ENCODE results near the gene TEK. TPM values are rescaled to one million over a fixed set of nuclear protein-coding genes. Genes with fewer than 3 reads are reported as not detected.
"Not testable (repeated sequence)": the region's sequence is repeated elsewhere in the genome, so short reads cannot be mapped to it uniquely, and the experiment has no call there.

Gene TEK
- total RNA-seq, result not detected

- CTCF ChIA-PET, result no interaction called here
- Mint-ChIP-seq H3K9me3 (ENCODE audit: low read depth) (no peaks in the 10 kb centered on the region), H3K27ac (no peak within 1 kb of the TSS), H3K4me1 (no peaks in the 10 kb centered on the region), H3K36me3 (no peaks in the 10 kb centered on the region), H3K4me3 (no peak within 1 kb of the TSS), H3K27me3 (no peaks in the 10 kb centered on the region)
- ATAC-seq, result no peak
- DNase-seq, result no peak
Measured at GRCh38 chr9:27108981-27109541, at the start of gene TEK. Gene TEK, plus strand, starts transcription at chr9:27109225. Its CDS starts 366 bp downstream, at chr9:27109591.

DNA sequence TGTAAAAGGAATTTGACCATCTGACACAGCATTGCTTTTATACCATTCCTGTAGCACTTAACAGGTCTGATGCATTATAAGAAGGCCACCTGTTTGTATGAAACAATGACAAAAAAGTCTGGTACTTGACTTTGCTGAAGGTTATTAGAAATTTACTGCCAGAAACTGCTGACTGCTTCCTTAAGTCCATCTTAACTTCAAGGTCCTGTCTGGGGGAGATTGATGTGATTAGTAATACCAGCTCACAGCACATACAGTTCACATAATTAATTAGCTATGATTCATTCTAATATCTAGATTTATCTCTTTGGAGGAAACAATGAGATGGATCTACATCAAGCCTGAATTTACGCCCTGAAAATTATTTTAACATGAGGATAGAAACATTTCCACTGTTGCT lies 49.6 kb upstream of the TEK start:
- DNase-seq (no peak), ATAC-seq (no peak)
- no peaks in the 10 kb centered on the region for H3K27me3 Mint-ChIP-seq
- CTCF ChIA-PET, result no interaction called here
- no peak overlapping the region for H3K27ac Mint-ChIP-seq
- H3K36me3 Mint-ChIP-seq, result no peaks in the 10 kb centered on the region
- H3K4me1 Mint-ChIP-seq, result no peaks in the 10 kb centered on the region
- no peak overlapping the region for H3K4me3 Mint-ChIP-seq
- no peaks in the 10 kb centered on the region for H3K9me3 Mint-ChIP-seq (ENCODE audit: low read depth)

DNA sequence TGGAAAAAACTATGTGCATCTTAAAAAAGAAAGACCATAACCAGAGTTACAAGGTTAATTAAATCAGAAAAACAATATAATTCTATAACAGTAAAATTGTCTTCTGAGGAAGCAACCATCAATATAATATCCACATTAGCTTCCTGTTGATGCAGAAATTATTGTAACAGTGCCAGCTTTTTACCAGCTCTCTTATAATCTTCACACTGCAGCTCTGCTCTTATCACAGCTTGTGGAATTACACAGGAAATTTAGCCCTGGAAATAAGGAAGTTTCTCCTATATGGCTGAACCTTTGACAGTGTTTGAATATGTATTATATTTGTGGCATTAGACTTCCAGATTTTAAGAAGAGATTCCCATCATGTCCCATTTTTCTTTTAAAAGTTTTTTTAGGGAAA lies 49.1 kb upstream of the TEK start:
- no peaks in the 10 kb centered on the region for H3K36me3 Mint-ChIP-seq

DNA sequence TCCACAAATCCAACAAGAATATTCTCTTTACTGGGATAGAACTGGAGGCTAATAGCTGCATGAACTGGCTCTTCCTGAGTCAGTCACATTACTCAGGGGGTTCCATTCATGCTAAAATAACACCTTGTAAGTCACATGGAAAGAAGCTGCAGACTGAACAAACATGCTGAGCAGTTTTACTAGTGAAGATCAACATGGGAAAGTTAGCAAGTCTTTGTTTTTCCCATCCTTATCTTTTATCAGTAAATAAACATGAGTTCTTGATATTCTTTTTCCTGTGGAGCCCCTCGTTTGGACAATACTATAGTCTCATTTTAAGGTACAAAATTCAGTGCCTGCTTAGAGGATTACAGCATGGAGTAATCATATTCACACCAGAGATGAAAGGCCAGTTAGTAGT lies 43.7 kb upstream of the TEK start:
- H3K9me3 Mint-ChIP-seq (ENCODE audit: low read depth), result no peaks in the 10 kb centered on the region
- H3K4me1 Mint-ChIP-seq, result no peaks in the 10 kb centered on the region
- H3K4me3 Mint-ChIP-seq, result no peak overlapping the region
- no peaks in the 10 kb centered on the region for H3K36me3 Mint-ChIP-seq
- DNase-seq (no peak), ATAC-seq (no peak)
- CTCF ChIA-PET, result no interaction called here
- H3K27me3 Mint-ChIP-seq, result no peaks in the 10 kb centered on the region
- no peak overlapping the region for H3K27ac Mint-ChIP-seq

More for the DNA sequence above, 49.1 kb upstream of the TEK start:
- Mint-ChIP-seq H3K4me3 (no peak overlapping the region), H3K27me3 (no peaks in the 10 kb centered on the region), H3K9me3 (ENCODE audit: low read depth) (no peaks in the 10 kb centered on the region), H3K27ac (no peak overlapping the region), H3K4me1 (no peaks in the 10 kb centered on the region)
- ATAC-seq (no peak), DNase-seq (no peak)
- CTCF ChIA-PET, result no interaction called here

GRCh38 chr9:27073841-27074728 lies 34.9 kb upstream of the TEK start:
- CTCF ChIA-PET, result no interaction called here
- H3K4me3 Mint-ChIP-seq, result no peak overlapping the region
- H3K27ac Mint-ChIP-seq, result no peak overlapping the region
- peaks cover 2% of the 10 kb centered on the region for H3K36me3 Mint-ChIP-seq
- DNase-seq, result no peak
- H3K27me3 Mint-ChIP-seq, result no peaks in the 10 kb centered on the region
- no peak for ATAC-seq
- H3K9me3 Mint-ChIP-seq (ENCODE audit: low read depth), result no peaks in the 10 kb centered on the region
- H3K4me1 Mint-ChIP-seq, result no peaks in the 10 kb centered on the region

DNA sequence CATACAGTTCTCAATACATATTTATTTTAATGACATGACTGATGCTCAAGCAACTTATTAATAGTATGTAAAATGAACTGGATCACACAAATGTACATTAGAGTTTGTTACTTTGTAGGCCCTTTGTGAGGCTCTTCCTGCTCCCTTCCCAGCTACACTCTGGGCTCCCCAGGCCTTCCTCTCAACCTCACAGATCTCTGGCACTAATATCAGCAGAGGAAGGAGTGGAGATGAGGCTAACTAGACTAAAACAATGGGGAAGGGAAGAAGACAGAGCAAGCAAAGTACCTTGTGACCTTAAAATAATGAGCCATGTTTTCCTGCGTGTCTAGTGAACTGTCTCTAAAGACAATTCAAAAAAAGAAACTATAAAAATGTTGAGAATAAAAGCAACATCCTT lies 30.3 kb upstream of the TEK start:
- Mint-ChIP-seq H3K36me3 (no peaks in the 10 kb centered on the region), H3K27ac (no peak overlapping the region), H3K27me3 (no peaks in the 10 kb centered on the region), H3K9me3 (ENCODE audit: low read depth) (no peaks in the 10 kb centered on the region), H3K4me3 (no peak overlapping the region), H3K4me1 (no peaks in the 10 kb centered on the region)
- no peak for DNase-seq
- no peak for ATAC-seq
- CTCF ChIA-PET, result no interaction called here

DNA sequence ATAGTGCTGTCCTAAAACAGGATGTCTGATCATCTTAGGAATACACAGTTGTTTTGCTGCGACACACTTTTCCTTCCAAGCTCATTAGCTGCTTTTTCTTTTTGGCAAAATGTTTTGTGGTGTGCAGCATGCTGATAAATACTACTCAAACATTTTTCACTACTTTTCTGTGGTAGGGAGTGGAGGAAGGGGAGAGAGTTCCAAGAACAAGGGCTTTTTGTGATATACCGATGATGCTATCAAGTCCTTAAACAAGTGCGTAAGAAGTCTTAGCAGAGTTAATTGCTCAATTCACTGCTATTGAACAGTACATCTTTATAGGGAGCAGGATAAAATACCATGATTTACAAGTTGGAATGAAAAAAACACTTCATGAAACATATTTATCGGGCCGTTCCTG lies 23.6 kb upstream of the TEK start:
- CTCF ChIA-PET, result no interaction called here
- Mint-ChIP-seq H3K27me3 (peaks cover 3% of the 10 kb centered on the region), H3K9me3 (ENCODE audit: low read depth) (no peaks in the 10 kb centered on the region)

DNA sequence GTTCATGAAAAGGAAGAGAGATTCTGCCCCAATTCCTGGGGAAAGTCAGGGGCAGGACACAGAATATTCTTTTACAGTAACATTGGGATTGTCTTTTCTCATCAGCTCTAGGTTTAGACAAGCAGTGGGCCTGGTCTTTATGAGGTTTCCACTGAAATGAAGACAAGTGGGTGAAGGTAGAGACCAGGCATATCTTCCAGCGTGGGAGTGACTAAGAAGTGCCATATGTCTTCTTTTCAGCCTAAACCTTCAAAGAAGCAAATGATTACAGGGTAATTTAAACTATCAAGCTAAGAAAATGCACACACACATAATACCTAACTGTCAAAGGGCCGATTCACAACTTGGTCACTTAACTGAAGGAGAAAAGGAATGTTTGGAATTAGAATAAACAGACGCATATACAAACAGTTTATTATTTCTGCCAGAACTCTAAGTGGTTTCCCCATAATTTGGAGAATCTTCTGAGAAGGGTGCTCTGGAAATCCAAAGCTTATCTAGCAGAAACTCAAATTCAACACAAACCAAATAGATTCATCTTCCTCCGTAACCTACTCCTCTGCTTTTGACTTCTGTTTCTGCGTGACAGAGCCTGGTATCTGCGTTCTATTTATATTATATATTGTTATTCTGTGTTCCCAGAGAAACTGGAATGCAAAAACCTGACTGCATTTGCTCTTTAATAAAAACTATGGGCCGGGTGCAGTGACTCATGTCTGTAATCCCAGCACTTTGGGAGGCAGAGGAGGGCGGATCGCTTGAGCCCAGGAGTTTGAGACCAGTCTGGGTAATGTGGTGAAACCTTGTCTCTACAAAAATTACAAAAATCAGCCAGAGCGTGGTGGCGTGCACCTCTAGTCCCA lies 22.0 kb upstream of the TEK start:
- H3K4me1 Mint-ChIP-seq, result no peaks in the 10 kb centered on the region
- H3K4me3 Mint-ChIP-seq, result no peak overlapping the region
- CTCF ChIA-PET, result no interaction called here
- DNase-seq (no peak), ATAC-seq (no peak)
- no peaks in the 10 kb centered on the region for H3K9me3 Mint-ChIP-seq (ENCODE audit: low read depth)
- H3K36me3 Mint-ChIP-seq, result no peaks in the 10 kb centered on the region
- no peak overlapping the region for H3K27ac Mint-ChIP-seq
- H3K27me3 Mint-ChIP-seq, result peaks cover 3% of the 10 kb centered on the region

More for the DNA sequence above, 23.6 kb upstream of the TEK start:
- no peak overlapping the region for H3K27ac Mint-ChIP-seq
- no peaks in the 10 kb centered on the region for H3K4me1 Mint-ChIP-seq
- no peaks in the 10 kb centered on the region for H3K36me3 Mint-ChIP-seq
- ATAC-seq (no peak), DNase-seq (no peak)
- no peak overlapping the region for H3K4me3 Mint-ChIP-seq

GRCh38 chr9:27088981-27089380 lies 20.0 kb upstream of the TEK start:
- no peak overlapping the region for H3K4me3 Mint-ChIP-seq
- H3K4me1 Mint-ChIP-seq, result peaks cover 9% of the 10 kb centered on the region
- H3K36me3 Mint-ChIP-seq, result no peaks in the 10 kb centered on the region
- DNase-seq (no peak), ATAC-seq (no peak)
- no peak overlapping the region for H3K27ac Mint-ChIP-seq
- H3K9me3 Mint-ChIP-seq (ENCODE audit: low read depth), result no peaks in the 10 kb centered on the region
- peaks cover 8% of the 10 kb centered on the region for H3K27me3 Mint-ChIP-seq
- CTCF ChIA-PET, result no interaction called here

DNA sequence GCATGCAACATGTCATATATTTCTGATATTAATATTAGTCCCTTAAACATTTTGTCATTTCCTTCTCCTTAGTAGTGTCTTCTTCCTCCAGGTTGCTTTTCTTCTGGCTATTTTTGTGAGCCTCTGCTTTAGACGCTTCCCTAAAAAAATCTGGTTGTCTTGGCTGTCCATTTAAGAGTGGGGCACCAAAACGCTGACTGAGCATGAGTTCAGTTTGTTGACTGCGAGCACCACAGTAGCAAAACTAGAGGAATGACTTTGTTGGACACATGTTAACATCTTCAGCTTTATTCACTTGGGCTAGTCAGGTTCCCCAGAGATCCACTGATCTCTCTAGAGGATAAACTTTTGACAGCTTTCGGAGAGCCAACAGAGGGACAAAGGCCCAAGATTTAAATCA lies 19.3 kb upstream of the TEK start:
- Mint-ChIP-seq H3K4me1 (peaks cover 9% of the 10 kb centered on the region), H3K27me3 (peaks cover 12% of the 10 kb centered on the region), H3K27ac (no peak overlapping the region), H3K9me3 (ENCODE audit: low read depth) (no peaks in the 10 kb centered on the region), H3K4me3 (no peak overlapping the region), H3K36me3 (no peaks in the 10 kb centered on the region)
- CTCF ChIA-PET, result no interaction called here
- no peak for ATAC-seq
- DNase-seq, result no peak

GRCh38 chr9:27090231-27090630 lies 18.8 kb upstream of the TEK start:
- H3K4me1 Mint-ChIP-seq, result peaks cover 9% of the 10 kb centered on the region
- CTCF ChIA-PET, result no interaction called here
- no peak overlapping the region for H3K4me3 Mint-ChIP-seq
- DNase-seq (no peak), ATAC-seq (no peak)
- H3K27me3 Mint-ChIP-seq, result peaks cover 14% of the 10 kb centered on the region
- H3K9me3 Mint-ChIP-seq (ENCODE audit: low read depth), result no peaks in the 10 kb centered on the region
- H3K36me3 Mint-ChIP-seq, result no peaks in the 10 kb centered on the region
- H3K27ac Mint-ChIP-seq, result no peak overlapping the region

DNA sequence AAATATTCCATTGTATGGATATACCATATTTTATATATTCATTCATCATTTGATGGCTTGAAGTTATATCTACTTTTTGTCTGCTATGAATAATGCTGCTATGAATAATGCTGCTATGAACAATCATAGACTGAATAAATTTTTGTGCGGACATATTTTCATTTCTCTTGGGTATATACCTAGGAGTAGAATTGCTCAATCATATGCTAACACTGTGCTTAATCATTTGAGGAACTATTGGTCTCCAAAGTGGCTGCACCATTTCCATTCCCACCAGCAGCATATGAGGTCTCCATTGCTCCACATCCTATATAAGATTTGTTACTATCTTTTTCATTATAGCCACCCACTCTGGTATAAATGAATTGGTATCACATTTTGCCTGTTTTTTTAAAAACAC lies 18.3 kb upstream of the TEK start:
- CTCF ChIA-PET, result no interaction called here
- Mint-ChIP-seq H3K4me3 (no peak overlapping the region), H3K36me3 (no peaks in the 10 kb centered on the region), H3K9me3 (ENCODE audit: low read depth) (no peaks in the 10 kb centered on the region), H3K27ac (no peak overlapping the region), H3K4me1 (peaks cover 9% of the 10 kb centered on the region), H3K27me3 (peaks cover 16% of the 10 kb centered on the region)
- DNase-seq, result no peak
- no peak for ATAC-seq

GRCh38 chr9:27092496-27092895 lies 16.5 kb upstream of the TEK start:
- not testable (repeated sequence) for H3K27ac Mint-ChIP-seq; H3K4me3 Mint-ChIP-seq; ATAC-seq; H3K4me1 Mint-ChIP-seq; DNase-seq; H3K36me3 Mint-ChIP-seq; H3K9me3 Mint-ChIP-seq (ENCODE audit: low read depth)
- CTCF ChIA-PET, result interaction anchor here (0.6 to 1.2 kb wide), 2 partner anchors 60 to 183 kb away, joined by 3 to 4 read pairs; no protein-coding TSS in a partner anchor
- peaks cover 16% of the 10 kb centered on the region for H3K27me3 Mint-ChIP-seq
